Measurements from ENCODE around the gene SRC.

DNA sequence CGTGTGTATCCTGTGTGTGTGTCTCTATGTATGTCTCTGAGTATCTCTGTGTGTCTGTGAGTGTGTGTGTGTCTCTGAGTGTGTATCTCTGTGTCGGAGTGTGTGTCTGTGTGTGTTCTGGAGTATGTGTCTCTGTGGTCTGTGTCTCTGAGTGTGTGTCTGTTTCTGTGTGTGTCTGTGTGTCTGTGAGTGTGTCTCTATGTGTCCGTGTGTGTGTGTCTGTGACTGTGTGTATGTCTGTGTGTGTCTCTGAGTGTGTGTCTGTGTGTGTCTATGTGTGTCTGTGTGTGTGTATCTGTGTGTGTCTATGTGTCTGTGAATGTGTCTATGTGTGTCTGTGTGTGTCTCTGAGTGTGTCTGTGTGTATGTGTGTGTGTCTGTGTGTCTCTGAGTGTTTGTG lies 73.4 kb downstream of the SRC start:
- TF ChIP-seq POLR2A (IDR thresholded peaks at IDR 0.05), result no peak
- TF ChIP-seq, protein P1, sequence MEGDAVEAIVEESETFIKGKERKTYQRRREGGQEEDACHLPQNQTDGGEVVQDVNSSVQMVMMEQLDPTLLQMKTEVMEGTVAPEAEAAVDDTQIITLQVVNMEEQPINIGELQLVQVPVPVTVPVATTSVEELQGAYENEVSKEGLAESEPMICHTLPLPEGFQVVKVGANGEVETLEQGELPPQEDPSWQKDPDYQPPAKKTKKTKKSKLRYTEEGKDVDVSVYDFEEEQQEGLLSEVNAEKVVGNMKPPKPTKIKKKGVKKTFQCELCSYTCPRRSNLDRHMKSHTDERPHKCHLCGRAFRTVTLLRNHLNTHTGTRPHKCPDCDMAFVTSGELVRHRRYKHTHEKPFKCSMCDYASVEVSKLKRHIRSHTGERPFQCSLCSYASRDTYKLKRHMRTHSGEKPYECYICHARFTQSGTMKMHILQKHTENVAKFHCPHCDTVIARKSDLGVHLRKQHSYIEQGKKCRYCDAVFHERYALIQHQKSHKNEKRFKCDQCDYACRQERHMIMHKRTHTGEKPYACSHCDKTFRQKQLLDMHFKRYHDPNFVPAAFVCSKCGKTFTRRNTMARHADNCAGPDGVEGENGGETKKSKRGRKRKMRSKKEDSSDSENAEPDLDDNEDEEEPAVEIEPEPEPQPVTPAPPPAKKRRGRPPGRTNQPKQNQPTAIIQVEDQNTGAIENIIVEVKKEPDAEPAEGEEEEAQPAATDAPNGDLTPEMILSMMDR (IDR thresholded peaks at IDR 0.05), result peak in 1 of 3 donors; percentile 79

All from lower leg skin (tissue), 3 donors.